ENCODE measurements around the gene SHROOM4.

DNA sequence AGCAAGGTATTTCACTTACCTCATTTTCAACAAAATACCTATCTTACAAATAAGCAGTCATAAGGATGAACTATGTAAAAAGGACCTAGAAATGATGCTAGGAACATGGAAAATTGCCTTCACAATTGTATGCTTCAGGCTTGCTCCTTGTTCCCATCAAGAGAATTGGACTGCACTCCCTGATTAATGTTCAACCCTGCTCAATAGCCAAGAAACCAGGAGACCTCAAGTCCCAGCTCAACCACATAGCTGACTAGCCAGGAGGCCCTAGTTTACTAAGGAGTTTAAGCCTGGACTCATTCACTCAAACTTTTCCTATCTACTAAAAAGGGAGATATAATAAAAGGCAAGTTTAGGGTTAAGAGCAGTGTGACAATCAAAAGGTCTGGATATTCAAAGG, 196.8 kb downstream of the SHROOM4 start:
- TF ChIP-seq KDM1A (CRISPR knock-in tag; IDR thresholded peaks at IDR 0.05) (no peak), NFE2L2 (IDR thresholded peaks at IDR 0.05; ENCODE audit: low read length) (no peak), ZNF44 (CRISPR knock-in tag; IDR thresholded peaks at IDR 0.05) (no peak), CBX5 (CRISPR knock-in tag; IDR thresholded peaks at IDR 0.05; ENCODE audit: borderline replicate concordance) (no peak), PHF5A (CRISPR knock-in tag; IDR thresholded peaks at IDR 0.05; ENCODE audit: low read depth, unreplicated experiment) (no peak), ZNF619 (CRISPR knock-in tag; IDR thresholded peaks at IDR 0.05) (no peak), ZNF616 (CRISPR knock-in tag; IDR thresholded peaks at IDR 0.05; ENCODE audit: low read depth) (no peak)
- TF ChIP-seq, protein P1, sequence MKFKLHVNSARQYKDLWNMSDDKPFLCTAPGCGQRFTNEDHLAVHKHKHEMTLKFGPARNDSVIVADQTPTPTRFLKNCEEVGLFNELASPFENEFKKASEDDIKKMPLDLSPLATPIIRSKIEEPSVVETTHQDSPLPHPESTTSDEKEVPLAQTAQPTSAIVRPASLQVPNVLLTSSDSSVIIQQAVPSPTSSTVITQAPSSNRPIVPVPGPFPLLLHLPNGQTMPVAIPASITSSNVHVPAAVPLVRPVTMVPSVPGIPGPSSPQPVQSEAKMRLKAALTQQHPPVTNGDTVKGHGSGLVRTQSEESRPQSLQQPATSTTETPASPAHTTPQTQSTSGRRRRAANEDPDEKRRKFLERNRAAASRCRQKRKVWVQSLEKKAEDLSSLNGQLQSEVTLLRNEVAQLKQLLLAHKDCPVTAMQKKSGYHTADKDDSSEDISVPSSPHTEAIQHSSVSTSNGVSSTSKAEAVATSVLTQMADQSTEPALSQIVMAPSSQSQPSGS (CRISPR knock-in tag; IDR thresholded peaks at IDR 0.05) = no peak
- TF ChIP-seq, protein P2, sequence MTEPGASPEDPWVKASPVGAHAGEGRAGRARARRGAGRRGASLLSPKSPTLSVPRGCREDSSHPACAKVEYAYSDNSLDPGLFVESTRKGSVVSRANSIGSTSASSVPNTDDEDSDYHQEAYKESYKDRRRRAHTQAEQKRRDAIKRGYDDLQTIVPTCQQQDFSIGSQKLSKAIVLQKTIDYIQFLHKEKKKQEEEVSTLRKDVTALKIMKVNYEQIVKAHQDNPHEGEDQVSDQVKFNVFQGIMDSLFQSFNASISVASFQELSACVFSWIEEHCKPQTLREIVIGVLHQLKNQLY (CRISPR knock-in tag; IDR thresholded peaks at IDR 0.05) = no peak
- TF ChIP-seq, protein P3, sequence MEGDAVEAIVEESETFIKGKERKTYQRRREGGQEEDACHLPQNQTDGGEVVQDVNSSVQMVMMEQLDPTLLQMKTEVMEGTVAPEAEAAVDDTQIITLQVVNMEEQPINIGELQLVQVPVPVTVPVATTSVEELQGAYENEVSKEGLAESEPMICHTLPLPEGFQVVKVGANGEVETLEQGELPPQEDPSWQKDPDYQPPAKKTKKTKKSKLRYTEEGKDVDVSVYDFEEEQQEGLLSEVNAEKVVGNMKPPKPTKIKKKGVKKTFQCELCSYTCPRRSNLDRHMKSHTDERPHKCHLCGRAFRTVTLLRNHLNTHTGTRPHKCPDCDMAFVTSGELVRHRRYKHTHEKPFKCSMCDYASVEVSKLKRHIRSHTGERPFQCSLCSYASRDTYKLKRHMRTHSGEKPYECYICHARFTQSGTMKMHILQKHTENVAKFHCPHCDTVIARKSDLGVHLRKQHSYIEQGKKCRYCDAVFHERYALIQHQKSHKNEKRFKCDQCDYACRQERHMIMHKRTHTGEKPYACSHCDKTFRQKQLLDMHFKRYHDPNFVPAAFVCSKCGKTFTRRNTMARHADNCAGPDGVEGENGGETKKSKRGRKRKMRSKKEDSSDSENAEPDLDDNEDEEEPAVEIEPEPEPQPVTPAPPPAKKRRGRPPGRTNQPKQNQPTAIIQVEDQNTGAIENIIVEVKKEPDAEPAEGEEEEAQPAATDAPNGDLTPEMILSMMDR (CRISPR knock-in tag; IDR thresholded peaks at IDR 0.05) = no peak
- TF ChIP-seq, protein P4, sequence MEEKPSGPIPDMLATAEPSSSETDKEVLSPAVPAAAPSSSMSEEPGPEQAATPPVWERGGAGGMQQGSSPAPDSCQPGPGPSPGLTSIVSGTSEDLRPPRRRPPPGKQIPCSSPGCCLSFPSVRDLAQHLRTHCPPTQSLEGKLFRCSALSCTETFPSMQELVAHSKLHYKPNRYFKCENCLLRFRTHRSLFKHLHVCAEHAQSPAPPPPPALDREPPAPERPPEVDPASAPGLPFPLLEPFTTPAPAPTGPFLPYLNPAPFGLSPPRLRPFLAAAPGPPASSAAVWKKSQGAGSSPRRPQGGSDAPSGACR (CRISPR knock-in tag; IDR thresholded peaks at IDR 0.05) = no peak

All from HepG2 (cell line).